GM19023 (cell line): ENCODE results near the gene CASP9.
"Not testable (repeated sequence)": the region's sequence is repeated elsewhere in the genome, so short reads cannot be mapped to it uniquely, and the experiment has no call there.

Experiments used
- ATAC-seq: cut with Tn5 transposase; IDR thresholded peaks from one replicate; pipeline ENCODE4 v1.9.1; 2021; ENCODE audit warnings: mild to moderate bottlenecking, moderate library complexity; ENCODE audit not compliant: unreplicated experiment

Gene CASP9

DNA sequence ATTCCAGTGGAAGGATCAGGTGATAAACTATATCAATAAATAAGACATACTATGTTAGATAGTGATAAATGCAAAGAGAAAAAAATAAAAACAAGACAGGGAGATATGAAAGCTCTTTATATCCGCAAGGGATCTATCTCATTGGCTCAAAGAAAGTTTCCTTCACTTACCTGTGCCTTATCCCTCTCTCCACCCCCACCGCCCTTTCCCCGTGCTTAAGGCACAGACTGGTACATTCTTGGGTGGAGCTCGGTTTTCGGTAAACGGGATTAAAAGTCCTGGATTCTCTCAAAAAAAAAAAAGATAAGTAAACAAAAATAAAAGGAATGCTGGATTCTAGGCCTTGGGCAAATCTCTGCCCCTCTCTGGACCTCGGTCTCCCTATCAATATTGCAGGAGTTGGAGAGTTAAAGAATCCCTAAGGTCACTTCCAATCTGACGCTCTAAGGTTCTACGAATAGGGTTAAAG is 2.0 kb upstream of the CASP9 start:
- ATAC-seq = no peak

- ATAC-seq = peak; percentile 38
Measured at GRCh38 chr1:15525050-15526020, 1.3 kb upstream of the CASP9 start.

GRCh38 chr1:15524283-15525049 is 451 bp upstream of the CASP9 start:
- ATAC-seq = peak; percentile 38

DNA sequence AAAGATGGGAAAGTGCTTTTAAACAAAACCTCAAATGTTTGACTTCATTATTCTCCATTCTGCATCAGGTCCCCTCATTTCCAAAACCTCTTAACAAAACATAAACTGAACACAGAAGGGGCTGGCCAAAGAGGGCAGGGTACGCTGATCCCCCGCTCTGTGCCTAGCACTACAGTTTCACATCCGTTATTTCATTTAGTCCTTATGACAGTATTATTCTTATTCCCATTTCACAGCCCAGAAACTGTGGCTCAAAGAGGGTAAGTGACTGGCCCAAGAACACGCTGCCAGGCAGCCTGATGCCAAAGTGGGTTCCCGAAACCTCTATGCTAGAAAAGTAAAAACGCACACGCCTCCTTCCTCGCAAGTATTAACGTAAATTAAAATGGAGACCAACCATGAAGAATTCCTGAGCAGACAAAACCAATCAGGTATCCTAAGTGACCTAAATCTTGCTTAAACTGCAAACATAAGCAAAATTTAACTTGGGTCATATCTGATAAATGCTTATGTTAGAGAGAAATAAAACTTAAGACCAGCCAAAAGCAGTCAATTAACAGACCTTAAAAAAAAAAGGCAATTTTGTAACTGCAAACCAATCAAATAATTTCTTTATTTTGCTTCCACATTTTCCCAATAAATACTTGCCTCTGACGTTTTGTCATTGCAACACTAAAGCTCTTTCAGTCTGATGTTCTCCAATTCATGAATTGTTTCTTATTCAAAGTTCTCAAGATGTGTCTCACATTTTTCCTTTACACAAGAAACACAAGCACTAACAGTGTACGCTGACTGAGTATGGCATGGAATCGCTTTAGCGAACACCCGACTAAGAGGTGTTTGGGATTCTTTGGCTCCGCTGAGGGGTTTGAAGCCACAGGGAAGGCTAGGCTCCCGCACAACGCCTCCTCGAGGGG is 653 bp downstream of the CASP9 start:
- no peak for ATAC-seq

DNA sequence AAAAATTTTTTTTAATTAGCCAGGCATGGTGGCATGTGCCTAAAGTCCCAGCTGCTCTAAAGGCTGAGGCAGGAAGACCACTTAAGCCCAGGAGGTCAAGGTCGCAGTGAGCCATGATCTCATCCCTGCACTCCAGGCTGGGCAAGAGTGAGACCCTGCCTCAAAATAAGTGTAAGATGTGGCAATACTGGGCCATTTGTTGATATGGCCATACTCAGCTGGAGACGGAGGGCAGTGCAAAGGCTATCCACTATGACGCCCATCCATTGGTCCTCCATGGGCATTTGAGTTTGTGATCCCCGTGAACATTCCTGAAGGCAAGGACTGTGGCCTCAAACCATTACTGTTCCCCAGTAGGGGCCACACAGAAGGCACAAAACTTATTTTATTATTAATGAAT is 1.5 kb downstream of the CASP9 start:
- ATAC-seq = no peak

- not testable (repeated sequence) for ATAC-seq
Measured at GRCh38 chr1:15521206-15521906, 2.7 kb downstream of the CASP9 start.

- no peak for ATAC-seq
Measured at GRCh38 chr1:15519625-15520024, 4.4 kb downstream of the CASP9 start.

- no peak for ATAC-seq
Measured at GRCh38 chr1:15515022-15515663, 8.9 kb downstream of the CASP9 start.

DNA sequence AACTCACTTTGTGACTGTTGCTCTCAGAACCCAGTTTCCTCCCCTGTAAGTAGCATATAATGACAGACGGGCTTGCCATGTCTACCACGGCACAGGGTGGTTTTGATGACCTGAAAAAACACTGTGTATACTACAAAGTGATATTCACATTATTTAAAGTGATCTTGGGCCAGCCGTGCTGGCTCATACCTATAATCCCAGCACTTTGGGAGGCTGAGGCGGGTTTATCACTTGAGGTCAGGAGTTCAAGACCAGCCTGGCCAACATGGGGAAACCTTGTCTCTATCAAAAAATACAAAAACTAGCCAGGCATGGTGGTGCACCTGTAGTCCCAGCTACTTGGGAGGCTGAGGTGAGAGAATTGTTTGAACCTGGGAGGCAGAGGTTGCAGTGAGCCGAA is 9.5 kb downstream of the CASP9 start:
- not testable (repeated sequence) for ATAC-seq

GRCh38 chr1:15513919-15514318 is 10.1 kb downstream of the CASP9 start:
- ATAC-seq = no peak

GRCh38 chr1:15513192-15513591 is 10.8 kb downstream of the CASP9 start:
- ATAC-seq = no peak

DNA sequence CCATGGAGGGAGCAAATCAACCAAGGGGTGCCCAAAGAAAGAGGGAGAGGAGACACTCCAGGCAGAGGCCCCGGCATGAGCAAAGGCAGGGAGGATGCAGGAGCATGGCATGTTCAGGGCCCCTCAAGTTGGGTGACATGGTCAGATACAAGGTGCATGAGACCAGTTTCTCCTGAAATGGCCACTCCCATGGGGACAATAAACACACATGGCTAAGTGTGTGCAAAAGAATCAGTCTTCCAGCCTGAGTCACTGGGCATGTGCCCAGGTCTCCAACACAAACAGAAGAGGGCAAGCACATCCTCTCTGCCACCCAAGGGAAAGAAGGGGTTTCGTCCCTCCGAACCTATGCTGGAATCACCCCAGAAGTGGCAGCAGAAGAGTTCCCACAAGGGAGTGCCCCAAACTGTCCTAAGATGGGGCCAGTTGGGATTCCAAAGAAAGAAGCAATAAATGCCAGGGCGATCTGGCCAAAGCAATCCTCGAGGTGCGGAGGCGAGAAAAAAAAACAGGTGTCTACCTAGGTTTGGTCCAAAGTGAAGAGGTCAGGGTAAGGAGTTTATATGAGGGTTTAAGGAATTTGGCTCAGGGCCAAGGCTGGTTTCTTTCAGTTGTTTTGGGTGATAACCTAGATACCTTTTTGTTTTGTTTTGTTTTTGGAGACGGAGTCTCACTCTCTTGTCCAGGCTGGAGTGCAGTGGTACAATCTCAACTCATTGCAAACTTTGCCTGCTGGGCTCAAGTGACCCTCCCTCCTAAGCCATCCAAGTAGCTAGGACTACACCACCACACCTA is 13.2 kb downstream of the CASP9 start:
- no peak for ATAC-seq

DNA sequence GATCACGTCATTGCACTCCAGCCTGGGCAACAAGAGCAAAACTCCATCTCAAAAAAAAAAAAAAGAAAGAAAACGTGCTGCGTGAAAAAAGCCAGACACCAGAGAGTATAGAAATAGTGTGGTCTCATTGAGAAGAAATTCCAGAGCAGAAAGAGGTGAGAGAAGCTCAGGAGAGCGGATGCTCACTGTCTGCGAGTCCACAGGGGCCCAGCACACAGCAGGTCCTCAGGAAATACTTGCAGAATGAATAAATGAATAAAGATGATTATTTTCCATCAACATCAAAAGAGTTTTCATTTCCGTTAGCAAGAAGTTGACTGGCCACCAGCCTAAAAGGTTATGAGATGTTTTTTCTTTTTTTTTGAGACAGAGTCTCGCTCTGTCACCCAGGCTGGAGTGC is 14.4 kb downstream of the CASP9 start:
- ATAC-seq = no peak

- ATAC-seq = no peak
Measured at GRCh38 chr1:15508700-15509487, 15.1 kb downstream of the CASP9 start.

DNA sequence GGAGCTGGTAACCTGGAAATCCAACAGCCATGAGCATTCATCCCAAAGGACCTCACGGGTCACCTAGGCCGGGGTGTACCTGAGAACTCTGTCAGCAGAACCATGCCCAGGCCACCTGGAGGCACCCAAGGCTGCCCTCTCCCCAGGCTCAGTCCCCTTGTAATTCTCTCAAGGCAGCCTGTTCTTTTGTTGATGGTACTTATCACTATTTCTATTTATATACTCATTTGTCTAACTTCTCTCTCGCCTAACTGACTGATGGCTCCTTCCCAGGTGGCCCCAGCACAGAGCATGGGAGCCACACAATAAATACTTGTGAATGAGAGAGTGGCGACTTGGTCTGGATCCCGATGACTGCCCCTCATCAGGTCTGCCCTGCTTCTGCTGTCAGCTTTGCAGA is 16.7 kb downstream of the CASP9 start:
- no peak for ATAC-seq

DNA sequence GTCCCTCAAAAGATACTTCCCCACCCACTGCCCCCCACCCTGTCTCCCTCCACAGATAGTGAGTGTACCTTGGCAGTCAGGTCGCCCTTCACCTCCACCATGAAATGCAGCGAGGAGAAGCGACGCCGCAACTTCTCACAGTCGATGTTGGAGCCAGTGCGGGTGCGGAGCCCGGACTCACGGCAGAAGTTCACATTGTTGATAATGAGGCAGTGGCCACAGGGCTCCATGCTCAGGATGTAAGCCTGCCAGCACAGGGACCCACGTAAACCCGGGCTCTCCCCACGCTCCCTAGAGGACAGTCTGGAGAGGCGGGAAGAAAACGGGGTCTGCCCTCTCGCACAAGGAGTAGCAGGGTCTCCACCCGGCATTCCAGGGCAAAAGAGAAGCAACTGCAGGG is 17.2 kb downstream of the CASP9 start:
- ATAC-seq = no peak

- no peak for ATAC-seq
Measured at GRCh38 chr1:15504436-15504835, 19.6 kb downstream of the CASP9 start.
